Pons (tissue), 1 donor: ENCODE data around the gene SHTN1.

Experiments
- DNase-seq: peaks from one replicate; pipeline ENCODE4 v3.0.0-alpha.2; 2016; ENCODE audit warnings: low spot score

The SHTN1 gene

GRCh38 chr10:116833986-116834985 is 170.7 kb downstream of the SHTN1 start:
- DNase-seq, result peak; percentile 73

- DNase-seq, result no peak
These were observed 173.2 kb downstream of the SHTN1 start for GRCh38 chr10:116831790-116832189.
